ENCODE data around the gene SYNDIG1L. TPM values are rescaled to one million over a fixed set of nuclear protein-coding genes. Genes with fewer than 3 reads are reported as not detected.

Gene SYNDIG1L
- total RNA-seq, 1 donor from 2014 or later, result 1.6 TPM

DNA sequence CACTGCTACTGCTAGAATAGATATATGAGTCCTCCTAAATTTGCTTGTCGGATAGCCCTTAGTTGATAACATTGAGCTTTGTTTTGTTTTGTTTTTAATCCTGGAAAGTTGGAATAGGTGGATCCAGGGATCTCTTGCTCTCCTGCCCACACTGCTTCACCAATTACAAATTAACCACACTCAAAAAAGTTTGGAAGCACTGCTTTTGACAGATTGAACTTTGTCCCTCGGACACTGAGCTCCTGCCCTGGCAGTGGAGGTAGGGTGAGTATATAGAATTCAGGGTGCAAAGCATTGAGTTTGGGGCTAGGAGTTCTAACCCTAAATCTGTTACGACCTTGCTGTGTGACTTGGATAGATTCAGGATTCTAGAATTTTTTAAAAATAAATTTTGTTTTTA, 15.1 kb upstream of the SYNDIG1L start:
- Histone ChIP-seq H3K36me3 (no peaks in the 10 kb centered on the region), H3K27me3 (ENCODE audit: low read depth) (no peaks in the 10 kb centered on the region), H3K4me3 (no peak overlapping the region), H3K9me3 (no peaks in the 10 kb centered on the region), H3K27ac (no peak overlapping the region), H3K4me1 (no peaks in the 10 kb centered on the region)
- intact Hi-C loops (cut with DNase I), result no loop called here
- DNase-seq (no peak), ATAC-seq (no peak)
- TF ChIP-seq, protein P1, sequence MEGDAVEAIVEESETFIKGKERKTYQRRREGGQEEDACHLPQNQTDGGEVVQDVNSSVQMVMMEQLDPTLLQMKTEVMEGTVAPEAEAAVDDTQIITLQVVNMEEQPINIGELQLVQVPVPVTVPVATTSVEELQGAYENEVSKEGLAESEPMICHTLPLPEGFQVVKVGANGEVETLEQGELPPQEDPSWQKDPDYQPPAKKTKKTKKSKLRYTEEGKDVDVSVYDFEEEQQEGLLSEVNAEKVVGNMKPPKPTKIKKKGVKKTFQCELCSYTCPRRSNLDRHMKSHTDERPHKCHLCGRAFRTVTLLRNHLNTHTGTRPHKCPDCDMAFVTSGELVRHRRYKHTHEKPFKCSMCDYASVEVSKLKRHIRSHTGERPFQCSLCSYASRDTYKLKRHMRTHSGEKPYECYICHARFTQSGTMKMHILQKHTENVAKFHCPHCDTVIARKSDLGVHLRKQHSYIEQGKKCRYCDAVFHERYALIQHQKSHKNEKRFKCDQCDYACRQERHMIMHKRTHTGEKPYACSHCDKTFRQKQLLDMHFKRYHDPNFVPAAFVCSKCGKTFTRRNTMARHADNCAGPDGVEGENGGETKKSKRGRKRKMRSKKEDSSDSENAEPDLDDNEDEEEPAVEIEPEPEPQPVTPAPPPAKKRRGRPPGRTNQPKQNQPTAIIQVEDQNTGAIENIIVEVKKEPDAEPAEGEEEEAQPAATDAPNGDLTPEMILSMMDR (IDR thresholded peaks at IDR 0.05), result no peak

DNA sequence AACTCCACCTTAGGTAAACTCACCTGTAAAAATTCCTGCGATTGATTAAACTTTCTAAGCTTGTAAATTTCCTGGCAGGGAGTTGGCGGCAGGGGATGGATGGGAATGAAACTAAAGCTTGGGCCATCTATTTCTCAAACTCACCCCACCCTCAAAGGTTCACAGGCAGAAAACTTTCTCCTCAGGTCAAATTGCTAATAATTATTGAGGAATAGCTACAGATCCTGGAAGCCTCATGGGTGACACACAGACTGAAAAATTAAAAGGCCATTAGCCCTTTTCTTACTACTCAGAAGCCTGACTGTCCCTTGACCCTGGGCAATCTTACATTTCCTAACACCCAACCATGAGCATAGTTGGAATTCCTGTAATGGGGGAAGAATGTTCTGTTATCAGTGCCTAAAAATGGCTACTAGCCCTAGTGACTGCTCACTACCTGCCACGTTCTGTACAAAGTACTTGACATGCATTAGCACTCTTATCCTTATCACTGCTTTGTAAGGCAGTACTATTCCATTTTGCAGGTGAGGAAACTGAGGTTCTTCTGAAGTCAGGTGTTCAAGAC, 12.4 kb upstream of the SYNDIG1L start:
- no peaks in the 10 kb centered on the region for H3K27me3 ChIP-seq (ENCODE audit: low read depth)
- no peak overlapping the region for H3K4me3 ChIP-seq
- DNase-seq (no peak), ATAC-seq (no peak)
- H3K36me3 ChIP-seq, result no peaks in the 10 kb centered on the region
- TF ChIP-seq, protein P1 (IDR thresholded peaks at IDR 0.05), result no peak
- no peaks in the 10 kb centered on the region for H3K9me3 ChIP-seq
- intact Hi-C loops (cut with DNase I), result no loop called here
- no peaks in the 10 kb centered on the region for H3K4me1 ChIP-seq
- no peak overlapping the region for H3K27ac ChIP-seq

DNA sequence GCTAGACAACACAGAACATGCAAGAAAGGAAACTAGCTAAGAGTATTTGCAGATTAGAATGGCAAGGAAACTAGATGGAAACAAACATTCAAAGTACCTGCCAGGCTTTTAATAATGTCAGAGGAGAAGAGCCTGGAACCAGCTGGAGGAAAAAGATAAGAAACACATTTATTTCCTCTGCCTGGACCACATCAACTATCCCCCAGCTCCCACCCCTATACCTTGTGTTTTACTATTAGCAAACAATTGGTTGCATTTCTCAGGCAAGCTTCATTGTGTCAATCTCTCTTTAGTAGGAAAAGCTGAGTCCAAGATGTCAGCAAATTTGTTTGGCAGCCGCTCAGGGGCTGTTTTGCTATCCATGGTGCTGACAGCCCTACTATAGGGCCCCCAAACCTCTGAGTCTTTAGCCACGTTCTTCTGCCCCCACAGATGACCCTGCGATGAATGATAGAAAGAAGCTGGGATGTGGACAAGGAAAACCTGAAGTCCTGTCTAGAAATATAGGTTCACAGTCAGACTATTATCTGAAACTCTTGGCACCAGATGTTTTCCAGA, 11.6 kb upstream of the SYNDIG1L start:
- Histone ChIP-seq H3K9me3 (no peaks in the 10 kb centered on the region), H3K27me3 (ENCODE audit: low read depth) (no peaks in the 10 kb centered on the region), H3K27ac (no peak overlapping the region), H3K4me1 (no peaks in the 10 kb centered on the region), H3K4me3 (no peak overlapping the region), H3K36me3 (no peaks in the 10 kb centered on the region)
- intact Hi-C loops (cut with DNase I), result no loop called here
- DNase-seq (no peak), ATAC-seq (no peak)
- TF ChIP-seq, protein P1 (IDR thresholded peaks at IDR 0.05), result no peak

DNA sequence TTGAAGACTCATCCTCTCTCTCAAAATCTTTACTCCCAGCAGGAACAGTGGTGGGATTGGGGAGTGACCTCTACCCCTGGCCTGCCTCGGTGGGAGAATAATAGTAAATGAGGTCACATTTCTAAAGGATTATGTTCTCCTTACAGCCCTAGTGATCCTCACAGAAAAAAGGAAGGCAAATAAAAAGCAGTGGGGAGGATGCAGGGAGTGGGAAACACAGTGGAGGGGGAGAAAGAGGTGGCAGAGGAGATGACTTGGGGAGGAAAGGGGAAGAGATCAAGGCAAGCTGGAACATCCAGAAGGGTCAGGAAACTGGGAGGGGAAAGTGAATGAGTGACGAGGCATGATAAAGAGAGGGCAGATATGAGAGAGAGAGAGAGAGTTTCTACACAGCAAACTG, 8.3 kb upstream of the SYNDIG1L start:
- TF ChIP-seq, protein P1 (IDR thresholded peaks at IDR 0.05), result no peak
- intact Hi-C loops (cut with DNase I), result no loop called here
- H3K4me3 ChIP-seq, result no peak overlapping the region
- H3K27me3 ChIP-seq (ENCODE audit: low read depth), result no peaks in the 10 kb centered on the region
- DNase-seq (no peak), ATAC-seq (no peak)
- H3K4me1 ChIP-seq, result no peaks in the 10 kb centered on the region
- no peak overlapping the region for H3K27ac ChIP-seq
- no peaks in the 10 kb centered on the region for H3K36me3 ChIP-seq
- H3K9me3 ChIP-seq, result no peaks in the 10 kb centered on the region

DNA sequence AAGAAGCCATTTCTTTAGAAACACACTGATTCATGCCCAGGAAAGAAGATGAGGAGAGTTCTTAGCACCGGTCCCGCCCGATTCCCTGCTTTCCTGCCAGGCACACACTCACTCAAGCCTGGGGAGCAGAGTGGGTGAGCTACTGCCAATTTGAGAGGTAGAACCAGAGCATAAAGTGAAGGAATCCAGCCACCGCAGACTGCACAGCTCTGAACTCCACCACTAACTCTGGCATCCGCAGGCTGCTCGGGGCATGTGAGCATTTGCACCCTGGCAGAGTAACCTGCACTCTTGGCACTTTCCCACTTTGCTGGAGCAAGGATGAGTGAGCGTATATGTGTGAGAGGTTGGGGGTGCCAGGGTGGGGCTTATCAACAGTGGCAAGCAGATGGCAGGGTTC, 4.0 kb upstream of the SYNDIG1L start:
- Histone ChIP-seq H3K27me3 (ENCODE audit: low read depth) (peaks cover 12% of the 10 kb centered on the region), H3K9me3 (no peaks in the 10 kb centered on the region), H3K4me3 (no peak overlapping the region), H3K4me1 (peaks cover 3% of the 10 kb centered on the region), H3K36me3 (no peaks in the 10 kb centered on the region), H3K27ac (no peak overlapping the region)
- intact Hi-C loops (cut with DNase I), result no loop called here
- DNase-seq (no peak), ATAC-seq (no peak)
- TF ChIP-seq, protein P1 (IDR thresholded peaks at IDR 0.05), result no peak

All from lower lobe of right lung (tissue), 2 donors.